Effector memory CD4-positive, alpha-beta T cell (primary cell): ENCODE measurements around the gene ALOX15B.

Experiments
- DNase-seq, 3 donors: peaks; one replicate each; pipeline ENCODE4 v3.0.0-alpha.2; 2020
- H3K27ac ChIP-seq: 2 replicates; pipeline ENCODE4 v1.7.0; 2013; ENCODE audit warnings: mild to moderate bottlenecking, low read length, moderate library complexity; ENCODE audit not compliant: insufficient read depth, poor library complexity, severe bottlenecking
- H3K27me3 ChIP-seq: replicated peaks from 2 replicates; pipeline ENCODE4 v1.7.0; 2013; ENCODE audit warnings: mild to moderate bottlenecking, low read length; ENCODE audit not compliant: insufficient read depth, control insufficient read depth, poor library complexity, severe bottlenecking
- H3K36me3 ChIP-seq: 2 replicates; pipeline ENCODE4 v1.7.0; 2013; ENCODE audit warnings: mild to moderate bottlenecking, low read length, moderate library complexity; ENCODE audit not compliant: control insufficient read depth, insufficient read depth
- H3K4me1 ChIP-seq: 2 replicates; pipeline ENCODE4 v1.7.0; 2013; ENCODE audit warnings: low read length, mild to moderate bottlenecking; ENCODE audit not compliant: control insufficient read depth, insufficient read depth, poor library complexity, severe bottlenecking
- H3K4me3 ChIP-seq: 2 replicates; pipeline ENCODE4 v1.7.0; 2013; ENCODE audit warnings: low read length, low read depth, mild to moderate bottlenecking; ENCODE audit not compliant: insufficient read depth, poor library complexity, severe bottlenecking
- H3K9me3 ChIP-seq: 2 replicates; pipeline ENCODE4 v1.7.0; 2013; ENCODE audit warnings: mild to moderate bottlenecking, low read length, moderate library complexity; ENCODE audit not compliant: control insufficient read depth

Gene ALOX15B

GRCh38 chr17:8062435-8062806 is 23.6 kb downstream of the ALOX15B start:
- peaks cover 18% of the 10 kb centered on the region for H3K27me3 ChIP-seq
- no peaks in the 10 kb centered on the region for H3K9me3 ChIP-seq
- DNase-seq, result no peak
- no peak overlapping the region for H3K4me3 ChIP-seq
- H3K36me3 ChIP-seq, result no peaks in the 10 kb centered on the region
- H3K4me1 ChIP-seq, result no peaks in the 10 kb centered on the region
- H3K27ac ChIP-seq, result no peak overlapping the region

- H3K36me3 ChIP-seq, result no peaks in the 10 kb centered on the region
- no peaks in the 10 kb centered on the region for H3K9me3 ChIP-seq
- peaks cover 18% of the 10 kb centered on the region for H3K27me3 ChIP-seq
- no peak overlapping the region for H3K4me3 ChIP-seq
- no peaks in the 10 kb centered on the region for H3K4me1 ChIP-seq
- DNase-seq, result no peak
- H3K27ac ChIP-seq, result no peak overlapping the region
These were observed 24.1 kb downstream of the ALOX15B start for GRCh38 chr17:8062807-8063483.

- no peaks in the 10 kb centered on the region for H3K4me1 ChIP-seq
- H3K27me3 ChIP-seq, result peaks cover 13% of the 10 kb centered on the region
- H3K4me3 ChIP-seq, result no peak overlapping the region
- DNase-seq, result no peak
- no peaks in the 10 kb centered on the region for H3K9me3 ChIP-seq
- no peak overlapping the region for H3K27ac ChIP-seq
- H3K36me3 ChIP-seq, result no peaks in the 10 kb centered on the region
These were observed 25.1 kb downstream of the ALOX15B start for GRCh38 chr17:8063761-8064534.

- DNase-seq, result no peak
- H3K27me3 ChIP-seq, result peaks cover 13% of the 10 kb centered on the region
- H3K27ac ChIP-seq, result no peak overlapping the region
- H3K9me3 ChIP-seq, result no peaks in the 10 kb centered on the region
- no peaks in the 10 kb centered on the region for H3K36me3 ChIP-seq
- H3K4me1 ChIP-seq, result no peaks in the 10 kb centered on the region
- no peak overlapping the region for H3K4me3 ChIP-seq
These were observed 25.7 kb downstream of the ALOX15B start for GRCh38 chr17:8064561-8065019.

- peaks cover under 1% of the 10 kb centered on the region for H3K4me1 ChIP-seq
These were observed 28.2 kb downstream of the ALOX15B start for GRCh38 chr17:8066841-8067775.

GRCh38 chr17:8067806-8068205 is 28.9 kb downstream of the ALOX15B start:
- H3K4me1 ChIP-seq, result peaks cover 8% of the 10 kb centered on the region
- no peak overlapping the region for H3K4me3 ChIP-seq
- peaks cover 12% of the 10 kb centered on the region for H3K27me3 ChIP-seq
- H3K9me3 ChIP-seq, result no peaks in the 10 kb centered on the region
- H3K27ac ChIP-seq, result no peak overlapping the region
- H3K36me3 ChIP-seq, result no peaks in the 10 kb centered on the region
- DNase-seq, result no peak

More at GRCh38 chr17:8066841-8067775, 28.2 kb downstream of the ALOX15B start:
- Histone ChIP-seq H3K9me3 (no peaks in the 10 kb centered on the region), H3K27ac (no peak overlapping the region), H3K4me3 (no peak overlapping the region), H3K27me3 (peaks cover 9% of the 10 kb centered on the region), H3K36me3 (no peaks in the 10 kb centered on the region)
- DNase-seq, result no peak

GRCh38 chr17:8068736-8069586 is 30.1 kb downstream of the ALOX15B start:
- no peak for DNase-seq
- H3K27me3 ChIP-seq, result peaks cover 15% of the 10 kb centered on the region
- no peak overlapping the region for H3K27ac ChIP-seq
- no peaks in the 10 kb centered on the region for H3K36me3 ChIP-seq
- no peaks in the 10 kb centered on the region for H3K9me3 ChIP-seq
- no peak overlapping the region for H3K4me3 ChIP-seq
- peaks cover 19% of the 10 kb centered on the region for H3K4me1 ChIP-seq

GRCh38 chr17:8069587-8069860 is 30.7 kb downstream of the ALOX15B start:
- peaks cover 23% of the 10 kb centered on the region for H3K4me1 ChIP-seq

GRCh38 chr17:8071496-8071895 is 32.6 kb downstream of the ALOX15B start:
- no peak for DNase-seq
- Histone ChIP-seq H3K9me3 (no peaks in the 10 kb centered on the region), H3K27me3 (peaks cover 21% of the 10 kb centered on the region), H3K36me3 (no peaks in the 10 kb centered on the region), H3K27ac (no peak overlapping the region), H3K4me1 (peaks cover 23% of the 10 kb centered on the region), H3K4me3 (no peak overlapping the region)

More at GRCh38 chr17:8069587-8069860, 30.7 kb downstream of the ALOX15B start:
- DNase-seq, result no peak
- no peaks in the 10 kb centered on the region for H3K9me3 ChIP-seq
- H3K27ac ChIP-seq, result no peak overlapping the region
- H3K36me3 ChIP-seq, result no peaks in the 10 kb centered on the region
- no peak overlapping the region for H3K4me3 ChIP-seq
- H3K27me3 ChIP-seq, result peaks cover 17% of the 10 kb centered on the region
